ENCODE results near the gene DISC1. TPM values are rescaled to one million over a fixed set of nuclear protein-coding genes. Genes with fewer than 3 reads are reported as not detected.

DISC1 gene
- total RNA-seq, 1 experiment from 2014 or later, result 0.36 TPM

DNA sequence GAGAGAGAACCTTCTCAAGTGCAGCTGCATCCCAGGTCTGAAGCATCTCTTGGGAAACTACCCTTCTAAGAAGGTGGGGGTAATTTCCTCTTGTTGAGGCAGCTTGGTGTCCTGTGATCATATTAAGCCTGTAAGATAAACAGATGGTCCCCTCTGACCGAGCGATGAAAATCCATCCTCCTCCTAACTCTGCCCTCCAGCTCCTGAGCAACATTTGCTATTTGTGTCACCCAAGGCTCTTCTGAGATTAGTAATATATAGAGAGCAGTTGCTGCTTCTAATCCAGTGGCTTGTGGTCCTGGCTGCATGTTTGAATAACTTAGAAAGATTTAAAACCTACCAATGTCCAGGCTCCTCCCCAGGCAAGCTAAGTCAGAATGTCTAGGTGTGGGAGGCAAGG, 123.7 kb downstream of the DISC1 start:
- Histone ChIP-seq H3K4me3 (ENCODE audit: low read depth in 2 of 2, low read length in 2 of 2) (no peak overlapping the region), H3K9me3 (ENCODE audit: control insufficient read depth, insufficient read depth, low read depth, low read length) (no peaks in the 10 kb centered on the region), H3K36me3 (ENCODE audit: control insufficient read depth, insufficient read depth, low read length) (no peaks in the 10 kb centered on the region), H3K4me1 (ENCODE audit: control insufficient read depth, insufficient read depth, low read length) (no peaks in the 10 kb centered on the region), H3K27me3 (ENCODE audit: control insufficient read depth, insufficient read depth, low read length) (no peaks in the 10 kb centered on the region), H3K27ac (ENCODE audit: low read length) (no peak overlapping the region)
- TF ChIP-seq POLR2AphosphoS5 (IDR thresholded peaks at IDR 0.05; ENCODE audit: low read depth, low read length) (no peak), CTCF (IDR thresholded peaks at IDR 0.05) (no peak), TCF7L2 (IDR thresholded peaks at IDR 0.05; ENCODE audit: low read depth, low read length) (no peak), SIN3A (IDR thresholded peaks at IDR 0.05; ENCODE audit: borderline replicate concordance, insufficient read depth, low read depth, low read length) (no peak)
- TF ChIP-seq, protein P1, sequence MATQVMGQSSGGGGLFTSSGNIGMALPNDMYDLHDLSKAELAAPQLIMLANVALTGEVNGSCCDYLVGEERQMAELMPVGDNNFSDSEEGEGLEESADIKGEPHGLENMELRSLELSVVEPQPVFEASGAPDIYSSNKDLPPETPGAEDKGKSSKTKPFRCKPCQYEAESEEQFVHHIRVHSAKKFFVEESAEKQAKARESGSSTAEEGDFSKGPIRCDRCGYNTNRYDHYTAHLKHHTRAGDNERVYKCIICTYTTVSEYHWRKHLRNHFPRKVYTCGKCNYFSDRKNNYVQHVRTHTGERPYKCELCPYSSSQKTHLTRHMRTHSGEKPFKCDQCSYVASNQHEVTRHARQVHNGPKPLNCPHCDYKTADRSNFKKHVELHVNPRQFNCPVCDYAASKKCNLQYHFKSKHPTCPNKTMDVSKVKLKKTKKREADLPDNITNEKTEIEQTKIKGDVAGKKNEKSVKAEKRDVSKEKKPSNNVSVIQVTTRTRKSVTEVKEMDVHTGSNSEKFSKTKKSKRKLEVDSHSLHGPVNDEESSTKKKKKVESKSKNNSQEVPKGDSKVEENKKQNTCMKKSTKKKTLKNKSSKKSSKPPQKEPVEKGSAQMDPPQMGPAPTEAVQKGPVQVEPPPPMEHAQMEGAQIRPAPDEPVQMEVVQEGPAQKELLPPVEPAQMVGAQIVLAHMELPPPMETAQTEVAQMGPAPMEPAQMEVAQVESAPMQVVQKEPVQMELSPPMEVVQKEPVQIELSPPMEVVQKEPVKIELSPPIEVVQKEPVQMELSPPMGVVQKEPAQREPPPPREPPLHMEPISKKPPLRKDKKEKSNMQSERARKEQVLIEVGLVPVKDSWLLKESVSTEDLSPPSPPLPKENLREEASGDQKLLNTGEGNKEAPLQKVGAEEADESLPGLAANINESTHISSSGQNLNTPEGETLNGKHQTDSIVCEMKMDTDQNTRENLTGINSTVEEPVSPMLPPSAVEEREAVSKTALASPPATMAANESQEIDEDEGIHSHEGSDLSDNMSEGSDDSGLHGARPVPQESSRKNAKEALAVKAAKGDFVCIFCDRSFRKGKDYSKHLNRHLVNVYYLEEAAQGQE (IDR thresholded peaks at IDR 0.05; ENCODE audit: insufficient read depth in 1 of 2, low read depth in 2 of 2, low read length in 1 of 2), result no peak
- DNase-seq (ENCODE audit: low read depth, low spot score) (no peak), ATAC-seq (no peak)
- BruUV-seq (replicated peaks), result no TSS peak
- POLR2A ChIA-PET, result no interaction called here
- CTCF ChIA-PET, result no interaction called here
- intact Hi-C loops (cut with micrococcal nuclease; ENCODE audit: unreplicated experiment) (no loop called here), in situ Hi-C loops (cut with HindIII; ENCODE audit: low pct_unique_long_range_greater_than_20kb, low sequenced_read_pairs) (no loop called here)

GRCh38 chr1:231750818-231751362, 124.3 kb downstream of the DISC1 start:
- ChIA-PET CTCF (no interaction called here), POLR2A (no interaction called here)
- no TSS peak for BruUV-seq (replicated peaks)
- ATAC-seq (no peak), DNase-seq (ENCODE audit: low read depth, low spot score) (no peak)
- Histone ChIP-seq H3K4me1 (ENCODE audit: control insufficient read depth, insufficient read depth, low read length) (no peaks in the 10 kb centered on the region), H3K36me3 (ENCODE audit: control insufficient read depth, insufficient read depth, low read length) (no peaks in the 10 kb centered on the region), H3K27ac (ENCODE audit: low read length) (no peak overlapping the region), H3K4me3 (ENCODE audit: low read depth in 2 of 2, low read length in 2 of 2) (no peak overlapping the region), H3K9me3 (ENCODE audit: control insufficient read depth, insufficient read depth, low read depth, low read length) (no peaks in the 10 kb centered on the region), H3K27me3 (ENCODE audit: control insufficient read depth, insufficient read depth, low read length) (no peaks in the 10 kb centered on the region)
- TF ChIP-seq, protein P1 (IDR thresholded peaks at IDR 0.05; ENCODE audit: insufficient read depth in 1 of 2, low read depth in 2 of 2, low read length in 1 of 2), result no peak
- TF ChIP-seq TCF7L2 (IDR thresholded peaks at IDR 0.05; ENCODE audit: low read depth, low read length) (no peak), POLR2AphosphoS5 (IDR thresholded peaks at IDR 0.05; ENCODE audit: low read depth, low read length) (no peak), CTCF (IDR thresholded peaks at IDR 0.05) (no peak), SIN3A (IDR thresholded peaks at IDR 0.05; ENCODE audit: borderline replicate concordance, insufficient read depth, low read depth, low read length) (no peak)
- in situ Hi-C loops (cut with HindIII; ENCODE audit: low pct_unique_long_range_greater_than_20kb, low sequenced_read_pairs), result no loop called here
- intact Hi-C loops (cut with micrococcal nuclease; ENCODE audit: unreplicated experiment), result no loop called here
